IPS-20b (cell line): ENCODE results near the gene ANXA8.
"Not testable (repeated sequence)": the region's sequence is repeated elsewhere in the genome, so short reads cannot be mapped to it uniquely, and the experiment has no call there.

Experiments
- H3K27ac ChIP-seq: one replicate; pipeline ENCODE4 v1.5.1; 2013; ENCODE audit warnings: low read length
- H3K27me3 ChIP-seq: 2 replicates; pipeline ENCODE4 v1.6.1; 2013; ENCODE audit warnings: mild to moderate bottlenecking, low read length, inconsistent platforms; ENCODE audit not compliant: insufficient read depth
- H3K36me3 ChIP-seq: 2 replicates; pipeline ENCODE4 v1.6.1; 2013; ENCODE audit warnings: low read depth, mild to moderate bottlenecking, inconsistent platforms, low read length, moderate library complexity; ENCODE audit not compliant: insufficient read depth
- H3K4me1 ChIP-seq: 2 replicates; pipeline ENCODE4 v1.6.1; 2013; ENCODE audit warnings: mild to moderate bottlenecking, control low read depth, inconsistent platforms, low read length, moderate library complexity; ENCODE audit not compliant: insufficient read depth
- H3K4me3 ChIP-seq: 2 replicates; pipeline ENCODE4 v1.5.1; 2013; ENCODE audit warnings: mild to moderate bottlenecking, low read length, inconsistent platforms
- H3K9ac ChIP-seq: 2 replicates; pipeline ENCODE4 v1.6.1; 2013; ENCODE audit warnings: low read depth, mild to moderate bottlenecking, inconsistent platforms, low read length, moderate library complexity
- H3K9me3 ChIP-seq: 2 replicates; pipeline ENCODE4 v1.6.1; 2013; ENCODE audit warnings: mild to moderate bottlenecking, low read depth, low read length, inconsistent platforms; ENCODE audit not compliant: insufficient read depth

ANXA8 gene, protein sequence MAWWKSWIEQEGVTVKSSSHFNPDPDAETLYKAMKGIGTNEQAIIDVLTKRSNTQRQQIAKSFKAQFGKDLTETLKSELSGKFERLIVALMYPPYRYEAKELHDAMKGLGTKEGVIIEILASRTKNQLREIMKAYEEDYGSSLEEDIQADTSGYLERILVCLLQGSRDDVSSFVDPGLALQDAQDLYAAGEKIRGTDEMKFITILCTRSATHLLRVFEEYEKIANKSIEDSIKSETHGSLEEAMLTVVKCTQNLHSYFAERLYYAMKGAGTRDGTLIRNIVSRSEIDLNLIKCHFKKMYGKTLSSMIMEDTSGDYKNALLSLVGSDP

DNA sequence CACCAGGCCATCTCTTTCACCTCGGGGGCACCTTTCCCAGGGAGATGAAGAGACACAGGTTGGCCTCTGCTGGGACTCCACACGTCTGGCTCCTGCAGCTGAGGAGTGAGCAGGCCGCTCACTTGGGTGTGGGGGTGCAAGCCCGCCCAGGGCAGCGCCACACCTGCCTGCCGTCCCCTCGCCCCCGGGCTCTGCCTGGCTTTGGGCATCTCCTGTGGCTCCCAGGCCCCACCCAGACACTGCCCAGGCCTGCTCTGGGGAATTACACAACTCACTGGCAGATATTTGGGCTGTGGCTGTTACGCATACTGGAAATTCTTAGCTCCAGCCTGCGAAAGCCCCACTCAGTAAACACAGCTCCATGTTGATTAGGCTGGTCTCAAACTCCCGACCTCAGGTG is at the start of gene ANXA8:
Gene ANXA8 (minus strand): TSS at position 193 of the 400 bp plus-strand sequence. CDS start 182 bp downstream, at position 11.
- not testable (repeated sequence) for H3K4me1 ChIP-seq, H3K4me3 ChIP-seq, H3K36me3 ChIP-seq, H3K9ac ChIP-seq, H3K27me3 ChIP-seq, H3K27ac ChIP-seq, H3K9me3 ChIP-seq

DNA sequence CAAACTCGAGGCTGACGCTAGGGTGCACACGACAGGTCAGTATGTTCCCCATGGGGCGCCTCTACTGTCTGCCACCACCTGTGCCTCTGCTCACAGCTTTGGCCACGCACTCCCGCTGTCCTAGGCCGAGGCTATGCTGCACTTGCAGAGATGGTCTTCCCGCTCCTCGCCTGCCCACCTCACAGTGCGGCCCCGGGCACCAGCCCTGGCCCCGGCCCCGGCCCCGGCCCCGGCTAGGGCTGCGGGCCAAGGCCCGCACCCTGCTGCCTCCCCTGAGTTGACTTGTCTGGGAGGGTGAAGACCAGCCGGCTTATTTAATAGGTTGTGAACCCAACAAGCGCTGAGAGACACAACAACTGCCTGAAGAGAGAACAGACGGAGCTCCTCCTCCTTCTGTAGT is 39.6 kb upstream of the ANXA8 start, which contains the start of gene AGAP9:
Gene AGAP9 (minus strand): TSS at position 164 of the 400 bp plus-strand sequence. CDS start 112 bp downstream, at position 52.
- not testable (repeated sequence) for H3K36me3 ChIP-seq, H3K27me3 ChIP-seq, H3K4me1 ChIP-seq, H3K9ac ChIP-seq, H3K9me3 ChIP-seq, H3K27ac ChIP-seq, H3K4me3 ChIP-seq

DNA sequence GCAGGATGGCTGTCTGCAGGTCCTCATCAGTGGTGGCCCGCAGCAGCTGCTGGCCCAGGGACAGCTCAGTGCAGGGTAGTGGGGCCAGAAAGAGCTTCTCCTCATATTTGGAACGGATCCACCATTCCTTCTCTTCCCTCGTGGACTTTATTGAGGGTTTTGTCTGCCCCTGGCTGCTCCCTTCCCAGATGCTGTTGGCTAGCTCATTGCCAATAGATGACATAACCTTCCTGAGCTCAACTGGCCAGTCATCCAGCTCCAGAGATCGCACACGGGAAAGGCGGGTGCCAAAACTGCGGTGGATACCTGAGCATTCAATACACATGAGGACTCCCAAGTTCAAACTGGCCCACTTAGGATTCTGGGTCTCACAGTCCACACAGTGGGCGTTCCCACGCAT is 18.4 kb upstream of the ANXA8 start:
- H3K27ac ChIP-seq, H3K9me3 ChIP-seq, H3K4me3 ChIP-seq, H3K4me1 ChIP-seq, H3K36me3 ChIP-seq, H3K9ac ChIP-seq, H3K27me3 ChIP-seq: not testable (repeated sequence)

DNA sequence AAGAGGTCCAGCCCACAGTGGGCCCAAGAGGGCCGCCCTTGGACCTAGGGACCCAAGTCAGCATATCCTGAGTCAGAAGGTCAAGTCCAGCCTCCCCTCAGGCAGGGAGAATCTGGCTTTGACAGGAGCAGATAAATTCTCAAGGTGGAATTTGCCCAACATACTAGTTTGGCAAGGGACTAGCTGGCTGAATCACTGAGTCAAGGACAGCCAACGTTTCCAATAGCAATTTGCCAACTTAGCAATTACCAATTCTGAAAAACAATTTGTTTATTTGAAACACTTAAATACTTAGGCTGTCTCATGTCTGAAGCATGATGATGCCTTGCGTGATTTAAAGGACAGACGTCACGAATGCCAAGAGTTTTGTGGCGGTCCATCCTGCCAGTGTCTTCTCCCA is 10.3 kb upstream of the ANXA8 start:
- not testable (repeated sequence) for H3K9ac ChIP-seq, H3K9me3 ChIP-seq, H3K4me1 ChIP-seq, H3K27ac ChIP-seq, H3K4me3 ChIP-seq, H3K27me3 ChIP-seq, H3K36me3 ChIP-seq

DNA sequence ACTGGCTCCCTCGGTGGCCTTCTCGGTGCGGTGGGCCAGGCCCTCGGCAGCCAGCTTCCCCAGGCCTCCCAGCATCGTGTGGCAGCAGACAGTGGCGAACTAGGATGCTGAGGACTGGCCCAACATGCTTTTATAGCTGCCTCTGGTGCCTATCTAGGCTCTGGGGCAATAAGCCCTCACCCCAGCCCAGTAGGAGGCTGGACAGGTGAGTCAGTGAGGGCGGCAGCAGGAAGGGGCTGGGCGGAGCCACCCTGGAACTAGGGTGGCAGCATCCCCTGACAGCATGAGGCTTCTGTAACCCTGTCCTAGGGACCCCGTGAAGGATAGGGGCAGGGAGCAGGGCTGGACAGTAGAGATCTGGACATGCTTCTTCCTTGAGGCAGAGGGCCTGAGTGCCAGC is 7.7 kb upstream of the ANXA8 start, which contains the start of gene FAM25G:
Gene FAM25G (minus strand): TSS at position 101 of the 400 bp plus-strand sequence. CDS start 26 bp downstream, at position 75.
- not testable (repeated sequence) for H3K9me3 ChIP-seq, H3K9ac ChIP-seq, H3K4me1 ChIP-seq, H3K27me3 ChIP-seq, H3K27ac ChIP-seq, H3K4me3 ChIP-seq, H3K36me3 ChIP-seq

DNA sequence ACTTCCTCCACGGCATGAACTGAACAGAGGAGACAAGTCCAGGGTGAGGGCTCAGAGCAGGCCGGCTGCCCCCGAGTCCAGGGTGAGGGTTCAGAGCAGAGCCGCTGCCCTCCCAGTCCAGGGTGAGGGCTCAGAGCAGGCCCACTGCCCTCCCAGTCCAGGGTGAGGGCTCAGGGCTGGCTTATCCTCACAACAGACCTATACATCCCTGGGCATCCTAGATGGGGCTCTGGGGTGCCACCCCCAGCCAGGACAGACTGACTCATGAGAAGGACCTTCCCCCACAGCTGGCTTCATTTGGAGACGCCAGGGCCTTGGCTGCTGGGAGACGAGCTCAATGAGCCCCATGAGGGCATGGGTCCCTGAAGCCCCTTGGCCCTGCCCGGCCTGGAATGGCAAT is 5.7 kb upstream of the ANXA8 start:
- not testable (repeated sequence) for H3K27me3 ChIP-seq, H3K27ac ChIP-seq, H3K9me3 ChIP-seq, H3K9ac ChIP-seq, H3K36me3 ChIP-seq, H3K4me1 ChIP-seq, H3K4me3 ChIP-seq

DNA sequence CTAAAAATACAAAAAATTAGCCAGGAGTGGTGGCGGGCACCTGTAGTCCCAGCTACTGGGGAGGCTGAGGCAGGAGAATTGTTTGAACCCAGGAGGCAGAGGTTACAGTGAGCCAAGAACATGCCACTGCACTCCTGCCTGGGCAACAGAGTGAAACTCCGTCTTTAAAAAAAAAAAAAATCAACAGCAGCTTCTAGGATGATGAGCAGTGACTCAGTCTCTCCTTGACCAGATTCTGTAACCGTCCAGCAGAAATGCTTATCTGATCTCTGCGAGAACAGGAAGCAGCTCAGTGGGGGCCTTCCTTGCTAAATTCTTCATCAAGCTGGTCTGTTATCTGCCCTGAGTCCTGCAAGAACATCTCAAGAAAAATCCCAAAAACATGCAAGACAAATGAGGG is 2.0 kb upstream of the ANXA8 start:
- H3K4me3 ChIP-seq, H3K27me3 ChIP-seq, H3K9me3 ChIP-seq, H3K27ac ChIP-seq, H3K4me1 ChIP-seq, H3K36me3 ChIP-seq, H3K9ac ChIP-seq: not testable (repeated sequence)

DNA sequence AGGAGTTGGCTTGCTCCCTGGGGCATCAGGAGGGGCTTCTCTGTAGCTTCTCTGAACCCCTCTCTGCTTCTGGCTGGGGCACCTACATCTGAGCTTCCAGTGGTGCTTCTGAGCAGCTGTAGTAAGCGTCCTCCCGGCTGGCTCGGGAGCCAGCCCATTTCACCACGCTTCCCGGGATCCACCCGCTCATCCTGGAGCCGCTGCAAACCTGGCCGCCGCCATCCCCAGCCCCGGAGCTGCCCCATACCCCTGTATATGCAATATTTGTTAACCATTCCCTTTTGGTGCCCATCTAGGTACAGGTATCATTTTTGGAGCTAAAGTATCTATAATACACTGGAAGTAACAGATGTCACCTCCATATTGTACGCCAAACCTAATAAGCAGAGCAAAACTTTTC is 871 bp upstream of the ANXA8 start:
- H3K4me1 ChIP-seq, H3K9me3 ChIP-seq, H3K36me3 ChIP-seq, H3K4me3 ChIP-seq, H3K27me3 ChIP-seq, H3K27ac ChIP-seq, H3K9ac ChIP-seq: not testable (repeated sequence)

DNA sequence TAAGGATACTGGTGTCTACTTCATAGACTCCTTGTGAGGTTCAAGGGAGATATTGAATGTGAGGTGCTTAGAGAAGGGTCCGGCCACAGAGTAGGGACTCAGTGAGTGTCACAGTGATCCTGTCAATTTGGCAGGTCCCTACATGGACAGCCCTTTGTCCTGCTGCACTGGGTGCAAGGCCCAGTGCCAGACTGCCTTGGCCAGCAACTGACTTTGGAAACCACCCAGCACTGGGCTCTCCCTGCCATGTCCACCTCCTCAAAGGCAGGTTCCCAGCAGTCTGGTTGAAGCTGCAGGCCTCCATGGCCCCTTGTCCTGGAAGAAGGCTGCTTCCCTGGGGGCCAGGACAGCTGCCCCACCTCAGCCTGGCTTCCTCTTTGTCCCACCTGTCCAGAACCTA is 1.5 kb downstream of the ANXA8 start:
- H3K9ac ChIP-seq, H3K9me3 ChIP-seq, H3K27ac ChIP-seq, H3K4me1 ChIP-seq, H3K27me3 ChIP-seq, H3K4me3 ChIP-seq, H3K36me3 ChIP-seq: not testable (repeated sequence)

DNA sequence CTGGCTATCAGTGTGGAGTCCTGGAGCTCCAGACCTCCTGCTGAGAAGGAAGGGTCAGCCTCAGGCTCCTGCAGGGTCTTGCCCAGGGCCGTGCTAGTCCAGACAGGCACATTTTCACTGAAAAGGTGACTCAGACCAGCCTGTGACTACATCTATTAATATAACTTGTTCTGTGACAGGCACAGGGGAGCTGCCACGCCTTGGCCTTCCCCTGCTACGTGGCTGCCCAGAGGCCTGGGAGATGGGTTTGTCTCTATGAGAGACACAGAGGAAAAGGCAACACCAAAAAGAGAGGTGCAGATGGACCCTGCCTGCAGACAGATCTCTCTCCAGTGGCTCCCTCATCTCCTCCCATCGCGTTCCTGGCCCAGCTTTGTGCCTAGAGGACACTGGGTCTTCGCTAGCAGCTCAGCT is 2.1 kb downstream of the ANXA8 start:
- H3K27me3 ChIP-seq, H3K4me3 ChIP-seq, H3K27ac ChIP-seq, H3K36me3 ChIP-seq, H3K4me1 ChIP-seq, H3K9ac ChIP-seq, H3K9me3 ChIP-seq: not testable (repeated sequence)

DNA sequence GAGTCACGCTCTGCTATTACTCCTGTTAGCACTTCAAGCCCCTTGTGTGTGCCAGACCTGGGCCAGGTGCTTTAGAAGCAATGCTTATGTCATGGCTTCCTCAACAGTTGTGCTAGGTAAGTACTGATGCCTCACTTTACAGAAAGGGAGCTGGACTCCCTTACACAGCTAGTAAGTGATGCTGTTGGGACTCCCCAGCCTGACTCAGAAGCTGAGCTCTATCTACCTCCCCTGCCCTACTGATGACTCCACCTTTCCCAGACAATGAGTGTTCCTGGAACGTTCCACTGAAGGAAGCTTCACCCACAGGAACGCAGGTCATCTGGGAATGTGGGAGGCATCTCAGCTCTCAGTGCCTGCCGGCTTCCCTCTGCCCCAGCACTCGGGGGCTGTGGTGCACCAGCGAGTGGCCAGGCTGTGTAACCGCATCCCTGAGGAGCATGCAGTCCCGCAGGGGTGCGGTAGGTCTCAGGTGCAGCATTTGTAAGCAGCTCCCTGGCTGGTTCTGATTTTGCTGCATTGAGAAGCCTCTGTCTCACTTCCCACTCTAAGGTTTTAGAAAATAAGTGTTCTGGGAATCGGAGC is 2.6 kb downstream of the ANXA8 start:
- H3K4me3 ChIP-seq, H3K9me3 ChIP-seq, H3K27me3 ChIP-seq, H3K27ac ChIP-seq, H3K36me3 ChIP-seq, H3K9ac ChIP-seq, H3K4me1 ChIP-seq: not testable (repeated sequence)

DNA sequence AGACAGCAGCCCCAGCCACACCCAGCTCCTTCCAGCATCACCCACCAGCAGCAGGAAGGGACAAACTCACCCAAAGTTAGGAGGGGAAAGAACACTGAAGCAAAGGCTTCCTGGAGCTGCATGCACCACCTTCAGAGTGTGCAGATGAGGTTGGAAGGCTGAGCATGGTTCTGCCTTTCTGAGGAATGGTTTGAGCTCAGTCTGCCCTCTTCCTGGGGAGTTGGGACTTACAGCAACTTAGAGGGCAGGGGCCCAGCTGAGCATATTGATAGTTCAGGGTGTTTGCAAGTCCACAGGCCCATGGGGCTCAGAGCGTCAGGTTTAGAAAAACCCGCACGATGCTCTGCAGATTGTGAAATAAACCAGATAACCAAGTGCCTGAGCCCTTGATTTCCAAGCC is 3.8 kb downstream of the ANXA8 start:
- not testable (repeated sequence) for H3K27me3 ChIP-seq, H3K27ac ChIP-seq, H3K9ac ChIP-seq

More for the DNA sequence above, 3.8 kb downstream of the ANXA8 start:
- H3K4me3 ChIP-seq, H3K9me3 ChIP-seq, H3K4me1 ChIP-seq, H3K36me3 ChIP-seq: not testable (repeated sequence)
